ENCODE data around the gene ELOVL2.

Gene ELOVL2

GRCh38 chr6:11021714-11022113 is 22.4 kb downstream of the ELOVL2 start:
- TF ChIP-seq EZH2 (IDR thresholded peaks at IDR 0.05; ENCODE audit: borderline replicate concordance, low read depth, low read length, severe bottlenecking): no peak
- TF ChIP-seq CTCF (IDR thresholded peaks at IDR 0.05; ENCODE audit: borderline replicate concordance, extremely low read depth, low read length, poor library complexity, severe bottlenecking): no peak
- H3K4me1 ChIP-seq (ENCODE audit: insufficient read depth, low read length): no peaks in the 10 kb centered on the region
- H2AFZ ChIP-seq (ENCODE audit: low read depth, low read length): no peak overlapping the region

GRCh38 chr6:11021003-11021402 is 23.1 kb downstream of the ELOVL2 start:
- Histone ChIP-seq H3K27ac (ENCODE audit: low read length) (no peak overlapping the region), H3K9me3 (ENCODE audit: insufficient read depth, low read length, severe bottlenecking) (no peaks in the 10 kb centered on the region), H3K4me2 (ENCODE audit: insufficient read depth, low read length) (no peak overlapping the region), H3K36me3 (ENCODE audit: insufficient read depth, low read length) (no peaks in the 10 kb centered on the region), H3K4me3 (ENCODE audit: low read depth in 1 of 2, low read length in 2 of 2) (no peak overlapping the region), H2AFZ (ENCODE audit: low read depth, low read length) (no peak overlapping the region), H3K27me3 (ENCODE audit: insufficient read depth, low read length, poor library complexity) (peaks cover 17% of the 10 kb centered on the region), H4K20me1 (ENCODE audit: insufficient read depth, low read length) (no peaks in the 10 kb centered on the region), H3K4me1 (ENCODE audit: insufficient read depth, low read length) (no peaks in the 10 kb centered on the region), H3K79me2 (ENCODE audit: insufficient read depth, low read length) (no peaks in the 10 kb centered on the region), H3K9ac (ENCODE audit: low read depth, low read length) (no peak overlapping the region)
- TF ChIP-seq EZH2 (IDR thresholded peaks at IDR 0.05; ENCODE audit: borderline replicate concordance, low read depth, low read length, severe bottlenecking): no peak
- TF ChIP-seq CTCF (IDR thresholded peaks at IDR 0.05; ENCODE audit: borderline replicate concordance, extremely low read depth, low read length, poor library complexity, severe bottlenecking): no peak
- DNase-seq (no peak), ATAC-seq (ENCODE audit: insufficient read depth, low read depth) (no peak)

More at GRCh38 chr6:11021714-11022113, 22.4 kb downstream of the ELOVL2 start:
- Histone ChIP-seq H3K79me2 (ENCODE audit: insufficient read depth, low read length) (no peaks in the 10 kb centered on the region), H3K27me3 (ENCODE audit: insufficient read depth, low read length, poor library complexity) (peaks cover 13% of the 10 kb centered on the region), H3K9me3 (ENCODE audit: insufficient read depth, low read length, severe bottlenecking) (no peaks in the 10 kb centered on the region), H3K4me3 (ENCODE audit: low read depth in 1 of 2, low read length in 2 of 2) (no peak overlapping the region), H3K4me2 (ENCODE audit: insufficient read depth, low read length) (no peak overlapping the region), H3K27ac (ENCODE audit: low read length) (no peak overlapping the region), H3K36me3 (ENCODE audit: insufficient read depth, low read length) (no peaks in the 10 kb centered on the region), H3K9ac (ENCODE audit: low read depth, low read length) (no peak overlapping the region), H4K20me1 (ENCODE audit: insufficient read depth, low read length) (no peaks in the 10 kb centered on the region)
- DNase-seq (no peak), ATAC-seq (ENCODE audit: insufficient read depth, low read depth) (no peak)

DNA sequence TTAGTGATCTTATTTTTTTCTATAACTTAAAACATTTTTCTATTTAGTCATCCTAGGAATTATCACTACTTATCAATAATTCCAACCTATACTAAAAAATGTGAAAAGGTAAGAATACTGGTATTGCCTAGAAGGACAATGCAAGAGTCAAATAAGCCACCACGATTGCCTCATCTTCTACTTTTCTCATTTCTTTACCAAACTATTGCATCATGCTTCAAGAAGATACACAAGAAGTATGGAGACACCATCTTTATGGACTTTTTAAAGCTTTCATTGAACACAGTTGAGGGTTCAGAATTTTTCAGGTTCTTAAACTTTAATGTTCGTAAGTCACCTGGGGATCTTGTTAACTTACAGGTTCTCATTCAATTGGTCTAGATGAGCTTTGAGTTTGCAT is 25.9 kb downstream of the ELOVL2 start:
- ATAC-seq (ENCODE audit: insufficient read depth, low read depth): no peak
- Histone ChIP-seq H3K4me3 (ENCODE audit: low read depth in 1 of 2, low read length in 2 of 2) (no peak overlapping the region), H3K27ac (ENCODE audit: low read length) (no peak overlapping the region), H3K9me3 (ENCODE audit: insufficient read depth, low read length, severe bottlenecking) (no peaks in the 10 kb centered on the region), H2AFZ (ENCODE audit: low read depth, low read length) (no peak overlapping the region), H3K79me2 (ENCODE audit: insufficient read depth, low read length) (no peaks in the 10 kb centered on the region), H4K20me1 (ENCODE audit: insufficient read depth, low read length) (no peaks in the 10 kb centered on the region), H3K36me3 (ENCODE audit: insufficient read depth, low read length) (no peaks in the 10 kb centered on the region), H3K4me1 (ENCODE audit: insufficient read depth, low read length) (no peaks in the 10 kb centered on the region), H3K4me2 (ENCODE audit: insufficient read depth, low read length) (no peak overlapping the region), H3K9ac (ENCODE audit: low read depth, low read length) (no peak overlapping the region), H3K27me3 (ENCODE audit: insufficient read depth, low read length, poor library complexity) (peaks cover 19% of the 10 kb centered on the region)
- no peak for DNase-seq
- no peak for TF ChIP-seq CTCF (IDR thresholded peaks at IDR 0.05; ENCODE audit: borderline replicate concordance, extremely low read depth, low read length, poor library complexity, severe bottlenecking)
- no peak for TF ChIP-seq EZH2 (IDR thresholded peaks at IDR 0.05; ENCODE audit: borderline replicate concordance, low read depth, low read length, severe bottlenecking)

- Histone ChIP-seq H3K4me3 (ENCODE audit: low read depth in 1 of 2, low read length in 2 of 2) (no peak overlapping the region), H3K9me3 (ENCODE audit: insufficient read depth, low read length, severe bottlenecking) (no peaks in the 10 kb centered on the region), H3K9ac (ENCODE audit: low read depth, low read length) (no peak overlapping the region), H3K79me2 (ENCODE audit: insufficient read depth, low read length) (no peaks in the 10 kb centered on the region), H2AFZ (ENCODE audit: low read depth, low read length) (no peak overlapping the region), H3K4me2 (ENCODE audit: insufficient read depth, low read length) (no peak overlapping the region), H3K36me3 (ENCODE audit: insufficient read depth, low read length) (no peaks in the 10 kb centered on the region), H3K27me3 (ENCODE audit: insufficient read depth, low read length, poor library complexity) (peaks cover 22% of the 10 kb centered on the region), H3K4me1 (ENCODE audit: insufficient read depth, low read length) (no peaks in the 10 kb centered on the region), H4K20me1 (ENCODE audit: insufficient read depth, low read length) (no peaks in the 10 kb centered on the region), H3K27ac (ENCODE audit: low read length) (no peak overlapping the region)
- no peak for TF ChIP-seq CTCF (IDR thresholded peaks at IDR 0.05; ENCODE audit: borderline replicate concordance, extremely low read depth, low read length, poor library complexity, severe bottlenecking)
- TF ChIP-seq EZH2 (IDR thresholded peaks at IDR 0.05; ENCODE audit: borderline replicate concordance, low read depth, low read length, severe bottlenecking): no peak
- ATAC-seq (ENCODE audit: insufficient read depth, low read depth) (no peak), DNase-seq (no peak)
These were observed 27.0 kb downstream of the ELOVL2 start for GRCh38 chr6:11017090-11017489.

Data from DND-41 (cell line).